SK-N-SH treated with all-trans-retinoic acid at 6 μM for 48 hours (cell line): ENCODE results near the gene PFKFB4.

Experiments used
- ATAC-seq: fragments of 200-7000 bp; cut with Tn5 transposase; 3 replicates; pipeline ENCODE4 v1.9.1; 2020; ENCODE audit warnings: mild to moderate bottlenecking, moderate library complexity
- ARNTL ChIP-seq: fragments of 450-650 bp; formaldehyde crosslinking; IDR thresholded peaks from 2 replicates; pipeline ENCODE4 v1.5.0; 2020; ENCODE audit warnings: low read depth, mild to moderate bottlenecking, moderate library complexity, borderline replicate concordance
- BACH2 ChIP-seq: fragments of 250-450 bp; sonication (Bioruptor Pico); IDR thresholded peaks from 2 replicates; pipeline ENCODE4 v1.9.0; 2021; ENCODE audit warnings: mild to moderate bottlenecking, borderline replicate concordance
- CREB5 ChIP-seq: fragments of 250-450 bp; sonication (Bioruptor Pico); IDR thresholded peaks from 2 replicates; pipeline ENCODE4 v1.5.1; 2020; ENCODE audit warnings: low read depth, mild to moderate bottlenecking, moderate library complexity
- CSDC2 ChIP-seq: fragments of 250-450 bp; sonication (Bioruptor Pico); IDR thresholded peaks from 2 replicates; pipeline ENCODE4 v1.5.0; 2020; ENCODE audit warnings: mild to moderate bottlenecking, moderate library complexity
- ESRRG ChIP-seq: fragments of 250-450 bp; sonication (Bioruptor Pico); IDR thresholded peaks from 2 replicates; pipeline ENCODE4 v1.6.1; 2021; ENCODE audit warnings: mild to moderate bottlenecking
- GLIS3 ChIP-seq: fragments of 250-450 bp; sonication (Bioruptor Pico); IDR thresholded peaks from 2 replicates; pipeline ENCODE4 v1.5.0; 2020; ENCODE audit warnings: mild to moderate bottlenecking, moderate library complexity
- OSR1 ChIP-seq: fragments of 250-450 bp; sonication (Bioruptor Pico); IDR thresholded peaks from 2 replicates; pipeline ENCODE4 v1.8.0; 2022; ENCODE audit warnings: moderate library complexity, mild to moderate bottlenecking, inconsistent platforms
- POU6F1 ChIP-seq: fragments of 250-450 bp; sonication (Bioruptor Pico); IDR thresholded peaks from 2 replicates; pipeline ENCODE4 v1.8.0; 2021; ENCODE audit warnings: low read depth, mild to moderate bottlenecking, moderate library complexity, borderline replicate concordance
- PPARA ChIP-seq: fragments of 250-450 bp; sonication (Bioruptor Pico); IDR thresholded peaks from 2 replicates; pipeline ENCODE4 v1.5.0; 2020; ENCODE audit warnings: mild to moderate bottlenecking, borderline replicate concordance
- RARB ChIP-seq: fragments of 250-450 bp; sonication (Bioruptor Pico); IDR thresholded peaks from 2 replicates; pipeline ENCODE4 v1.8.0; 2021; ENCODE audit warnings: mild to moderate bottlenecking, moderate library complexity
- SNAI2 ChIP-seq: fragments of 250-450 bp; sonication (Bioruptor Pico); IDR thresholded peaks from 2 replicates; pipeline ENCODE4 v1.5.0; 2020; ENCODE audit warnings: mild to moderate bottlenecking, moderate library complexity
- TCF4 ChIP-seq: fragments of 250-450 bp; sonication (Bioruptor Pico); IDR thresholded peaks from 2 replicates; pipeline ENCODE4 v1.8.0; 2021; ENCODE audit warnings: mild to moderate bottlenecking, moderate library complexity, borderline replicate concordance
- TOX ChIP-seq: fragments of 250-450 bp; sonication (Bioruptor Pico); IDR thresholded peaks from 2 replicates; pipeline ENCODE4 v1.8.0; 2021; ENCODE audit warnings: mild to moderate bottlenecking, moderate library complexity, borderline replicate concordance
- ZFP3 ChIP-seq: fragments of 250-450 bp; sonication (Bioruptor Pico); IDR thresholded peaks from 2 replicates; pipeline ENCODE4 v1.5.0; 2020; ENCODE audit warnings: mild to moderate bottlenecking, moderate library complexity
- ZFP30 ChIP-seq: fragments of 450-650 bp; formaldehyde crosslinking; IDR thresholded peaks from 2 replicates; pipeline ENCODE4 v1.5.0; 2022; ENCODE audit warnings: mild to moderate bottlenecking, moderate library complexity
- ZNF565 ChIP-seq: fragments of 450-650 bp; formaldehyde crosslinking; conservative IDR thresholded peaks from 2 replicates; pipeline ENCODE4 v1.5.0; 2020; ENCODE audit warnings: low read depth, mild to moderate bottlenecking, moderate library complexity
- ZNF70 ChIP-seq: fragments of 450-650 bp; formaldehyde crosslinking; IDR thresholded peaks from 2 replicates; pipeline ENCODE4 v1.5.0; 2020; ENCODE audit warnings: mild to moderate bottlenecking, moderate library complexity
- ZNF8 ChIP-seq: fragments of 450-650 bp; formaldehyde crosslinking; IDR thresholded peaks from 2 replicates; pipeline ENCODE4 v1.5.0; 2020; ENCODE audit warnings: mild to moderate bottlenecking, moderate library complexity
- TF ChIP-seq, protein P1 (sequence below): fragments of 250-450 bp; sonication (Bioruptor Pico); IDR thresholded peaks from 2 replicates; pipeline ENCODE4 v1.5.0; 2020; ENCODE audit warnings: mild to moderate bottlenecking, moderate library complexity
- TF ChIP-seq, protein P2 (sequence below): fragments of 250-450 bp; sonication (Bioruptor Pico); IDR thresholded peaks from 2 replicates; pipeline ENCODE4 v1.5.1; 2021; ENCODE audit warnings: mild to moderate bottlenecking, moderate library complexity

PFKFB4 gene

DNA sequence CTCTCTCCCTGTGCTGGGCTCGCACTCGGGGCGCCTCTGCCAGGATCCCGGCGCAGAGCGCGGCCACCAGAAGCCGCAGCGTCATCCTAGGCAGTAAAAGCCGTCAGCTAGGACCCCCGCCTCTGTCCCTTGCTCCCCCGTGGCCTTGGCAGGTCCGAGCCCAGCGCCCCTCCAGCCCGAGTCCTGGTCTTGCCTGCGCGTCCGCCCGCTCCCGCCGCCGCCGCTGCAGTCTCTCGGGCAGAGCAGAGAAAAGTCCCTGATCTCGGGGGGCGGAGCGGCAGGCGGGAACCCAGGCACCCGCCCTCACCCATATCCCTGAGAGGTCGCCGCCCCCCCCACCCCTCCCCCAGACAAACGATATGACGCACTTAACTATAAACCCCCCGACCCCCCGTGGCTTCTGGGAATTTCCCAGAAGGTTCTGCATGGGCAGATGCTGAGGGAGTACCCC is 38.5 kb upstream of the PFKFB4 start, which contains the start of gene COL7A1:
COL7A1 (minus strand) TSS at position 255 of the 451 bp plus-strand sequence; CDS start at position 85, 170 bp downstream.
- no peak for TF ChIP-seq SNAI2
- TF ChIP-seq ESRRG (CRISPR knock-in tag) = no peak
- no peak for TF ChIP-seq GLIS3 (CRISPR knock-in tag)
- ATAC-seq = peak; percentile 34

- ATAC-seq = no peak
- TF ChIP-seq RARB (CRISPR knock-in tag) = no peak
- TF ChIP-seq OSR1 (CRISPR knock-in tag) = no peak
- TF ChIP-seq ZNF70 (CRISPR knock-in tag) = no peak
- TF ChIP-seq, protein P1, sequence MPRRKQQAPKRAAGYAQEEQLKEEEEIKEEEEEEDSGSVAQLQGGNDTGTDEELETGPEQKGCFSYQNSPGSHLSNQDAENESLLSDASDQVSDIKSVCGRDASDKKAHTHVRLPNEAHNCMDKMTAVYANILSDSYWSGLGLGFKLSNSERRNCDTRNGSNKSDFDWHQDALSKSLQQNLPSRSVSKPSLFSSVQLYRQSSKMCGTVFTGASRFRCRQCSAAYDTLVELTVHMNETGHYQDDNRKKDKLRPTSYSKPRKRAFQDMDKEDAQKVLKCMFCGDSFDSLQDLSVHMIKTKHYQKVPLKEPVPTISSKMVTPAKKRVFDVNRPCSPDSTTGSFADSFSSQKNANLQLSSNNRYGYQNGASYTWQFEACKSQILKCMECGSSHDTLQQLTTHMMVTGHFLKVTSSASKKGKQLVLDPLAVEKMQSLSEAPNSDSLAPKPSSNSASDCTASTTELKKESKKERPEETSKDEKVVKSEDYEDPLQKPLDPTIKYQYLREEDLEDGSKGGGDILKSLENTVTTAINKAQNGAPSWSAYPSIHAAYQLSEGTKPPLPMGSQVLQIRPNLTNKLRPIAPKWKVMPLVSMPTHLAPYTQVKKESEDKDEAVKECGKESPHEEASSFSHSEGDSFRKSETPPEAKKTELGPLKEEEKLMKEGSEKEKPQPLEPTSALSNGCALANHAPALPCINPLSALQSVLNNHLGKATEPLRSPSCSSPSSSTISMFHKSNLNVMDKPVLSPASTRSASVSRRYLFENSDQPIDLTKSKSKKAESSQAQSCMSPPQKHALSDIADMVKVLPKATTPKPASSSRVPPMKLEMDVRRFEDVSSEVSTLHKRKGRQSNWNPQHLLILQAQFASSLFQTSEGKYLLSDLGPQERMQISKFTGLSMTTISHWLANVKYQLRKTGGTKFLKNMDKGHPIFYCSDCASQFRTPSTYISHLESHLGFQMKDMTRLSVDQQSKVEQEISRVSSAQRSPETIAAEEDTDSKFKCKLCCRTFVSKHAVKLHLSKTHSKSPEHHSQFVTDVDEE = no peak
- TF ChIP-seq CSDC2 (CRISPR knock-in tag) = no peak
- no peak for TF ChIP-seq POU6F1
- no peak for TF ChIP-seq ZNF565 (CRISPR knock-in tag)
- TF ChIP-seq SNAI2 = no peak
- TF ChIP-seq ZNF8 (CRISPR knock-in tag) = no peak
- TF ChIP-seq TOX = no peak
- TF ChIP-seq GLIS3 (CRISPR knock-in tag) = no peak
- TF ChIP-seq ARNTL (CRISPR knock-in tag) = no peak
- TF ChIP-seq BACH2 = no peak
Observed at GRCh38 chr3:48594417-48595049, 37.9 kb upstream of the PFKFB4 start.

DNA sequence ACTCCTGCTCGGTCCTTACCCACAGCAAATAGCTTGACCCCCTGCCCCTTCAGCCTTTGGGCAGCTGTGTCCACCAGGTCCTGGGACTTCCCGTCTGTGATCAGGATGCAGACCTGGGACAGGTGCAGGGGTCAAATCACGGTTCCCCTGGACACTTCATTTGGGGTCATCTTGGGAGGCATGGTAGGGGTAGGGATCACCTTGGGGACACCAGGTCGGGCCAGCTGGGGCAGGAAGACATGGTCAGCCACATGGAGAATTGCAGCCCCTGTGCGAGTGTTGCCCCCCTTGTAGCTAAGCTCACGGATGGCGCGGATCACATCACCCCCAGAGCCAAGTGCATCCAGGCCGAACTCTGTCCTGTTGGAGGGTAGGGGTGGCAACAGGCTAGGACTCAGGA is 36.7 kb upstream of the PFKFB4 start:
- no peak for ATAC-seq

GRCh38 chr3:48592519-48593087 is 36.0 kb upstream of the PFKFB4 start:
- TF ChIP-seq SNAI2 (no peak), CSDC2 (CRISPR knock-in tag) (no peak), BACH2 (no peak), RARB (CRISPR knock-in tag) (no peak), ZFP3 (CRISPR knock-in tag) (no peak), ESRRG (CRISPR knock-in tag) (no peak), ZFP30 (CRISPR knock-in tag) (no peak), PPARA (CRISPR knock-in tag) (no peak), ARNTL (CRISPR knock-in tag) (no peak), ZNF70 (CRISPR knock-in tag) (no peak), TCF4 (CRISPR knock-in tag) (no peak), OSR1 (CRISPR knock-in tag) (no peak), CREB5 (CRISPR knock-in tag) (no peak)
- TF ChIP-seq, protein P2, sequence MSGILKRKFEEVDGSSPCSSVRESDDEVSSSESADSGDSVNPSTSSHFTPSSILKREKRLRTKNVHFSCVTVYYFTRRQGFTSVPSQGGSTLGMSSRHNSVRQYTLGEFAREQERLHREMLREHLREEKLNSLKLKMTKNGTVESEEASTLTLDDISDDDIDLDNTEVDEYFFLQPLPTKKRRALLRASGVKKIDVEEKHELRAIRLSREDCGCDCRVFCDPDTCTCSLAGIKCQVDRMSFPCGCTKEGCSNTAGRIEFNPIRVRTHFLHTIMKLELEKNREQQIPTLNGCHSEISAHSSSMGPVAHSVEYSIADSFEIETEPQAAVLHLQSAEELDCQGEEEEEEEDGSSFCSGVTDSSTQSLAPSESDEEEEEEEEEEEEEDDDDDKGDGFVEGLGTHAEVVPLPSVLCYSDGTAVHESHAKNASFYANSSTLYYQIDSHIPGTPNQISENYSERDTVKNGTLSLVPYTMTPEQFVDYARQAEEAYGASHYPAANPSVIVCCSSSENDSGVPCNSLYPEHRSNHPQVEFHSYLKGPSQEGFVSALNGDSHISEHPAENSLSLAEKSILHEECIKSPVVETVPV (CRISPR knock-in tag) = no peak
- ATAC-seq = no peak

More for the DNA sequence above, 36.7 kb upstream of the PFKFB4 start:
- no peak for TF ChIP-seq PPARA (CRISPR knock-in tag)
